HepG2 (cell line): Measurements from ENCODE around the gene ZNF777.

Experiments
- CTCF ChIP-seq: sonication (generic); formaldehyde crosslinking; IDR thresholded peaks from 2 replicates; pipeline ENCODE4 v1.5.0; 2020; ENCODE audit warnings: mild to moderate bottlenecking, missing genetic modification reagents, moderate library complexity
- FOXJ3 ChIP-seq: sonication (generic); formaldehyde crosslinking; IDR thresholded peaks from 2 replicates; pipeline ENCODE4 v1.4.0; 2020; ENCODE audit warnings: missing genetic modification reagents, mild to moderate bottlenecking, borderline replicate concordance
- MEIS1 ChIP-seq: sonication (generic); formaldehyde crosslinking; IDR thresholded peaks from 2 replicates; pipeline ENCODE4 v1.9.0; 2021; ENCODE audit warnings: mild to moderate bottlenecking, missing genetic modification reagents, moderate library complexity, borderline replicate concordance
- NR2C2 ChIP-seq: sonication (generic); formaldehyde crosslinking; IDR thresholded peaks from 2 replicates; pipeline ENCODE4 v1.4.0; 2020; ENCODE audit warnings: missing genetic modification reagents, mild to moderate bottlenecking, moderate library complexity, borderline replicate concordance
- SIN3A ChIP-seq: IDR thresholded peaks from 2 replicates; pipeline ENCODE4 v1.6.1; 2011; ENCODE audit warnings: low read depth, mild to moderate bottlenecking, control low read depth, low read length, borderline replicate concordance
- ZBTB3 ChIP-seq: sonication (generic); formaldehyde crosslinking; IDR thresholded peaks from 2 replicates; pipeline ENCODE4 v1.4.0; 2020; ENCODE audit warnings: low read depth, mild to moderate bottlenecking, moderate library complexity, missing genetic modification reagents, borderline replicate concordance
- ZBTB33 ChIP-seq: sonication (generic); formaldehyde crosslinking; IDR thresholded peaks from 2 replicates; pipeline ENCODE4 v1.4.0; 2020; ENCODE audit warnings: missing genetic modification reagents
- ZFP37 ChIP-seq: sonication (generic); formaldehyde crosslinking; IDR thresholded peaks from 2 replicates; pipeline ENCODE4 v1.4.0; 2020; ENCODE audit warnings: missing genetic modification reagents, borderline replicate concordance
- ZNF629 ChIP-seq: sonication (generic); formaldehyde crosslinking; conservative IDR thresholded peaks from 2 replicates; pipeline ENCODE4 v1.5.0; 2020; ENCODE audit warnings: missing genetic modification reagents
- ZNF776 ChIP-seq: sonication (generic); formaldehyde crosslinking; IDR thresholded peaks from 2 replicates; pipeline ENCODE4 v1.4.0; 2020; ENCODE audit warnings: mild to moderate bottlenecking, missing genetic modification reagents

- TF ChIP-seq ZFP37 (CRISPR knock-in tag) (no peak), FOXJ3 (CRISPR knock-in tag) (no peak), CTCF (CRISPR knock-in tag) (peak; percentile 41), SIN3A (no peak), MEIS1 (CRISPR knock-in tag) (no peak), ZBTB3 (CRISPR knock-in tag) (no peak), ZBTB33 (CRISPR knock-in tag) (no peak), NR2C2 (CRISPR knock-in tag) (no peak), ZNF776 (no peak), ZNF629 (CRISPR knock-in tag) (no peak)
Observed at GRCh38 chr7:149489391-149490024, 28.6 kb upstream of the ZNF777 start.
